ENCODE data around the gene MLLT10.

The MLLT10 gene

GRCh38 chr10:21517134-21518031, 16.6 kb upstream of the MLLT10 start:
- no peaks in the 10 kb centered on the region for H3K36me3 ChIP-seq (ENCODE audit: insufficient read depth, low read length)
- peak overlapping the region in 1 of 2 experiments; percentile 55; a peak in 2 of 4 replicates for H3K4me3 ChIP-seq (ENCODE audit: low read depth in 1 of 2, low read length in 2 of 2)
- ATAC-seq (ENCODE audit: insufficient read depth, low read depth) = peak; percentile 23; the same call in 2 of the 3 replicates
- H2AFZ ChIP-seq (ENCODE audit: low read depth, low read length) = peak overlapping the region; percentile 65
- H3K9me3 ChIP-seq (ENCODE audit: insufficient read depth, low read length, severe bottlenecking) = no peaks in the 10 kb centered on the region
- H3K4me1 ChIP-seq (ENCODE audit: insufficient read depth, low read length) = peaks cover 32% of the 10 kb centered on the region
- peaks cover 5% of the 10 kb centered on the region for H4K20me1 ChIP-seq (ENCODE audit: insufficient read depth, low read length)
- H3K79me2 ChIP-seq (ENCODE audit: insufficient read depth, low read length) = no peaks in the 10 kb centered on the region
- TF ChIP-seq CTCF (IDR thresholded peaks at IDR 0.05; ENCODE audit: borderline replicate concordance, extremely low read depth, low read length, poor library complexity, severe bottlenecking) = no peak
- TF ChIP-seq EZH2 (IDR thresholded peaks at IDR 0.05; ENCODE audit: borderline replicate concordance, low read depth, low read length, severe bottlenecking) = peak; percentile 91
- H3K27me3 ChIP-seq (ENCODE audit: insufficient read depth, low read length, poor library complexity) = peaks cover 70% of the 10 kb centered on the region
- no peak for DNase-seq
- no peak overlapping the region for H3K27ac ChIP-seq (ENCODE audit: low read length)
- H3K9ac ChIP-seq (ENCODE audit: low read depth, low read length) = peak overlapping the region; percentile 26; the same call in 1 of the 2 replicates
- peak overlapping the region; percentile 84 for H3K4me2 ChIP-seq (ENCODE audit: insufficient read depth, low read length)

- TF ChIP-seq EZH2 (IDR thresholded peaks at IDR 0.05; ENCODE audit: borderline replicate concordance, low read depth, low read length, severe bottlenecking) = no peak
- no peak for TF ChIP-seq CTCF (IDR thresholded peaks at IDR 0.05; ENCODE audit: borderline replicate concordance, extremely low read depth, low read length, poor library complexity, severe bottlenecking)
Measured at GRCh38 chr10:21518149-21518640, 15.8 kb upstream of the MLLT10 start.

GRCh38 chr10:21518641-21519396, 15.2 kb upstream of the MLLT10 start:
- Histone ChIP-seq H3K4me1 (ENCODE audit: insufficient read depth, low read length) (peaks cover 32% of the 10 kb centered on the region), H3K4me3 (ENCODE audit: low read depth in 1 of 2, low read length in 2 of 2) (no peak overlapping the region)

More at GRCh38 chr10:21518149-21518640, 15.8 kb upstream of the MLLT10 start:
- H3K27ac ChIP-seq (ENCODE audit: low read length) = no peak overlapping the region
- H3K27me3 ChIP-seq (ENCODE audit: insufficient read depth, low read length, poor library complexity) = peaks cover 65% of the 10 kb centered on the region
- H3K4me2 ChIP-seq (ENCODE audit: insufficient read depth, low read length) = no peak overlapping the region
- no peak overlapping the region for H3K4me3 ChIP-seq (ENCODE audit: low read depth in 1 of 2, low read length in 2 of 2)
- H3K36me3 ChIP-seq (ENCODE audit: insufficient read depth, low read length) = no peaks in the 10 kb centered on the region
- no peak for ATAC-seq (ENCODE audit: insufficient read depth, low read depth)
- peaks cover 5% of the 10 kb centered on the region for H4K20me1 ChIP-seq (ENCODE audit: insufficient read depth, low read length)
- DNase-seq = no peak
- H2AFZ ChIP-seq (ENCODE audit: low read depth, low read length) = no peak overlapping the region
- H3K9me3 ChIP-seq (ENCODE audit: insufficient read depth, low read length, severe bottlenecking) = no peaks in the 10 kb centered on the region
- H3K4me1 ChIP-seq (ENCODE audit: insufficient read depth, low read length) = peaks cover 32% of the 10 kb centered on the region
- H3K79me2 ChIP-seq (ENCODE audit: insufficient read depth, low read length) = no peaks in the 10 kb centered on the region
- no peak overlapping the region for H3K9ac ChIP-seq (ENCODE audit: low read depth, low read length)

More at GRCh38 chr10:21518641-21519396, 15.2 kb upstream of the MLLT10 start:
- H3K9me3 ChIP-seq (ENCODE audit: insufficient read depth, low read length, severe bottlenecking) = no peaks in the 10 kb centered on the region
- DNase-seq (no peak), ATAC-seq (ENCODE audit: insufficient read depth, low read depth) (no peak)
- H3K27me3 ChIP-seq (ENCODE audit: insufficient read depth, low read length, poor library complexity) = peaks cover 60% of the 10 kb centered on the region
- TF ChIP-seq EZH2 (IDR thresholded peaks at IDR 0.05; ENCODE audit: borderline replicate concordance, low read depth, low read length, severe bottlenecking) = no peak
- no peak for TF ChIP-seq CTCF (IDR thresholded peaks at IDR 0.05; ENCODE audit: borderline replicate concordance, extremely low read depth, low read length, poor library complexity, severe bottlenecking)
- H3K9ac ChIP-seq (ENCODE audit: low read depth, low read length) = no peak overlapping the region
- no peaks in the 10 kb centered on the region for H3K36me3 ChIP-seq (ENCODE audit: insufficient read depth, low read length)
- no peak overlapping the region for H3K4me2 ChIP-seq (ENCODE audit: insufficient read depth, low read length)
- no peaks in the 10 kb centered on the region for H3K79me2 ChIP-seq (ENCODE audit: insufficient read depth, low read length)
- no peak overlapping the region for H3K27ac ChIP-seq (ENCODE audit: low read length)
- peaks cover 5% of the 10 kb centered on the region for H4K20me1 ChIP-seq (ENCODE audit: insufficient read depth, low read length)
- no peak overlapping the region for H2AFZ ChIP-seq (ENCODE audit: low read depth, low read length)

All from DND-41 (cell line).